ENCODE data around the gene DOCK2. TPM values are rescaled to one million over a fixed set of nuclear protein-coding genes. Genes with fewer than 3 reads are reported as not detected.

DOCK2 gene
- total and polyA plus RNA-seq, 4 donors: 1.6 to 53.7 (median 21.6) TPM

DNA sequence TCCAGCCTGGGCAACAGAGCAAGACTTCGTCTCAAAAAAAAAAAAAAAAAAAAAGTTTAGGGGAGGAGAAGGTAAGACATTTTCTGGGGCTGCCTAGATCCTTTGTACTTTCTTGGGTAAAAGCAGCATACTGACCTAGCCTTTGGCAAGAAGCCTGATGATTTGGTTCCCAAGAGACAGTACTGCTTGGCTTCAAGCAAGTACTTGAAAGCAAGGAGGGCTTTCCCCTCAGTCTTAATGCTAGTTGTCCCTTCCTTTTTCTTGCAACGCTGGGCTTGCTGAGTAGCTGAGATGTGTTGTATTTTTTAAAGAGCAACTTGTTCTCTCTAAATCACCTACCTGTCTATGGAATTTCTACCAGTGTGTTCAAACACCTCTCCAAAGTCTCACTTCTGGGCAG, 267.0 kb downstream of the DOCK2 start:
- Histone ChIP-seq H3K4me3 (ENCODE audit: low read length in 2 of 2) (no peak overlapping the region), H3K36me3 (ENCODE audit: control insufficient read depth in 1 of 2, insufficient read depth in 2 of 2, low read length in 1 of 2) (no peaks in the 10 kb centered on the region), H3K27me3 (ENCODE audit: control insufficient read depth in 1 of 2, insufficient read depth in 2 of 2, low read length in 1 of 2) (no peaks in the 10 kb centered on the region), H3K4me1 (ENCODE audit: control insufficient read depth in 1 of 2, insufficient read depth in 2 of 2, low read length in 2 of 2) (no peaks in the 10 kb centered on the region), H3K27ac (ENCODE audit: low read depth in 1 of 2, low read length in 2 of 2) (no peak overlapping the region), H3K9me3 (ENCODE audit: control insufficient read depth, low read length) (no peaks in the 10 kb centered on the region)
- 18 to 21% methylated on average over 2 of the region's 2 CpGs for WGBS, 2 donors
- ATAC-seq (ENCODE audit: low FRiP score): no peak
- no peak for DNase-seq
- intact Hi-C loops (cut with DNase I): no loop called here

DNA sequence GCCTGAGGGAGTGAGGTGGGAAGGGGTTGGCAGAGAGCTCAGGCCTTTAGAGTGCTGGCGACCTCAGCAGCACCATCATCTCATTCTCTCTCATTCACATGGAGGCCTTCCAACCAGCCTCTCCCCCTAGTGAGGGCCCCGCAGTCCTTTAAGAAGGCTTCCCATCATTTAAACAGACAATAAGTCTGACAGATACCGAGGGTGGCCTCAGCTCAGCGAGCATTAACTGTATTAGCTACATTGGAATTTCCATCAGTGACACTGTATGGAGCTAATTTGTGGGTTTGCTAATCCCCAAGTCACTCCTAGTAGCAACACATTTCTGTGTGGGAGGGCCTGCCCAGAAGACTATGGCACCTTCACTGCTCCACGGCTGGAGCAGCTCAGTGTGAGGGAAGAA, 267.4 kb downstream of the DOCK2 start:
- WGBS, 2 donors: 57 to 63% methylated on average over 5 of the region's 5 CpGs
- H3K27ac ChIP-seq (ENCODE audit: low read depth in 1 of 2, low read length in 2 of 2): no peak overlapping the region
- no peak overlapping the region for H3K4me3 ChIP-seq (ENCODE audit: low read length in 2 of 2)
- intact Hi-C loops (cut with DNase I): no loop called here
- no peak for DNase-seq
- H3K36me3 ChIP-seq (ENCODE audit: control insufficient read depth in 1 of 2, insufficient read depth in 2 of 2, low read length in 1 of 2): no peaks in the 10 kb centered on the region
- no peak for ATAC-seq (ENCODE audit: low FRiP score)
- no peaks in the 10 kb centered on the region for H3K9me3 ChIP-seq (ENCODE audit: control insufficient read depth, low read length)
- no peaks in the 10 kb centered on the region for H3K27me3 ChIP-seq (ENCODE audit: control insufficient read depth in 1 of 2, insufficient read depth in 2 of 2, low read length in 1 of 2)
- H3K4me1 ChIP-seq (ENCODE audit: control insufficient read depth in 1 of 2, insufficient read depth in 2 of 2, low read length in 2 of 2): no peaks in the 10 kb centered on the region

DNA sequence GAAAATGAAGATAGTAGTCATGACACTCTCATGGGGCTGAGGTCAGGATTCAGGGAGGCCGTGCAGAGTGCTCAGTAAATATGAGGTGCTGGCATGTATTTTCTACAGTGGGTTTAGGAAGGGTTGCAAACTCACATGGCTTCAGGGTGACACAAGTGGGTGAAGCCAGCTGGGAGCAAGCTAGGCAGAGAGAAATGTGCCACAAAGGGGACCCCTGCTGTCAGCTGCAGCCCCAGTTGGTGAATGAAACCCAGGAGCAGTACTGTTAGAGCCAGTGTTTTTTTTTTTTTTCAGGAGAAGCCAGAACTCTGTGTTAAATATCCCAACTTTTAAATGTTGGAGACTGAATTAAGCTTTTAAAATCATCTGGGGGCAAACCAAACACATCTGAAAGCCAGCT, 267.9 kb downstream of the DOCK2 start:
- Histone ChIP-seq H3K4me1 (ENCODE audit: control insufficient read depth in 1 of 2, insufficient read depth in 2 of 2, low read length in 2 of 2) (no peaks in the 10 kb centered on the region), H3K9me3 (ENCODE audit: control insufficient read depth, low read length) (no peaks in the 10 kb centered on the region), H3K36me3 (ENCODE audit: control insufficient read depth in 1 of 2, insufficient read depth in 2 of 2, low read length in 1 of 2) (no peaks in the 10 kb centered on the region), H3K27me3 (ENCODE audit: control insufficient read depth in 1 of 2, insufficient read depth in 2 of 2, low read length in 1 of 2) (no peaks in the 10 kb centered on the region), H3K27ac (ENCODE audit: low read depth in 1 of 2, low read length in 2 of 2) (no peak overlapping the region), H3K4me3 (ENCODE audit: low read length in 2 of 2) (no peak overlapping the region)
- no peak for DNase-seq
- intact Hi-C loops (cut with DNase I): no loop called here
- 73 to 81% methylated on average over 1 of the region's 1 CpG for WGBS, 2 donors
- ATAC-seq (ENCODE audit: low FRiP score): no peak

DNA sequence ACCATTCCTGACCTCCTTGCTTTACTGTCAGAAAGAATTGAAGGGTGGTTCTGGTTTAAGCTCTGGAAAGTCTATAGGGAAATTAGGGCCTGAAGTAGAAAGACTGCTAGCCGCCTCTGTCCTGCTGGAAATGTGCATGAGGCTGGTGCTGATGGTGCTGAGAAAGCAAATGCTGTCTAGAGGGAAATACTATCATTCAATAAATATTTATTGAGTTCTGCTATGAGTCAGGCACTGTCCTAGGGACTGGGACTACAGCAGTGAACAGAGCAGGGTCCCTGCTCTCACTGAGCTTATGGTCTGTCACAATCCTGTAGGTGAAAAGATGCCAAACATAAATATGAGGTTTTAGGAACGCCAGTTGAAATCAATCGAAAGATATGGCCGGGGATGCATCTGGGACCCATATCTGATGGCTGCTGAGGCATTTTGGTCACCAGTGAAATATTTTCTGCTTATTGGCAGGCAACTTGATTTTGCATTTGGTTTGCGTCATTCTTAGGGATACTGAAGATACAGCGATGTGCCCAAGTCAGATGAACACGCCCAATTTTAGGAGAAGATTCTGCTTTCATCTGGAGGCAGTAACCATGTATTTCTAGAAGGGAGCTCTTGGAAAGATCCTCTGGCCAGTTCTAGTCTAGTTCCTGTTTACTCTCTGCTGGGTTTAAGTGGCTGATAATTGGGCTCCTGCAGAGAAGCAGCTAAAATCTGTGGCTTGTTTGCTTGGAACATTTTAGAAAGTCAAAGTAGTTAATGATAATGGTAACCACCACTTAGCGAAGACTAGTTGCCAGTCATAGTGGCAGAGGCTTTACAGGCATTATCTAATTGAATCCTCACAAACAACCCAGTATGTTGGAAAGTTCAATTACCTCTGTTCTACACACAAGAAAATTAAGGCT, 269.9 kb downstream of the DOCK2 start:
- intact Hi-C loops (cut with DNase I): no loop called here
- H3K4me1 ChIP-seq (ENCODE audit: control insufficient read depth in 1 of 2, insufficient read depth in 2 of 2, low read length in 2 of 2): no peaks in the 10 kb centered on the region
- no peak overlapping the region for H3K27ac ChIP-seq (ENCODE audit: low read depth in 1 of 2, low read length in 2 of 2)
- no peak overlapping the region for H3K4me3 ChIP-seq (ENCODE audit: low read length in 2 of 2)
- no peaks in the 10 kb centered on the region for H3K9me3 ChIP-seq (ENCODE audit: control insufficient read depth, low read length)
- no peaks in the 10 kb centered on the region for H3K36me3 ChIP-seq (ENCODE audit: control insufficient read depth in 1 of 2, insufficient read depth in 2 of 2, low read length in 1 of 2)
- ATAC-seq (ENCODE audit: low FRiP score) (no peak), DNase-seq (no peak)
- no peaks in the 10 kb centered on the region for H3K27me3 ChIP-seq (ENCODE audit: control insufficient read depth in 1 of 2, insufficient read depth in 2 of 2, low read length in 1 of 2)
- WGBS, 2 donors: 76 to 77% methylated on average over 8 of the region's 8 CpGs

DNA sequence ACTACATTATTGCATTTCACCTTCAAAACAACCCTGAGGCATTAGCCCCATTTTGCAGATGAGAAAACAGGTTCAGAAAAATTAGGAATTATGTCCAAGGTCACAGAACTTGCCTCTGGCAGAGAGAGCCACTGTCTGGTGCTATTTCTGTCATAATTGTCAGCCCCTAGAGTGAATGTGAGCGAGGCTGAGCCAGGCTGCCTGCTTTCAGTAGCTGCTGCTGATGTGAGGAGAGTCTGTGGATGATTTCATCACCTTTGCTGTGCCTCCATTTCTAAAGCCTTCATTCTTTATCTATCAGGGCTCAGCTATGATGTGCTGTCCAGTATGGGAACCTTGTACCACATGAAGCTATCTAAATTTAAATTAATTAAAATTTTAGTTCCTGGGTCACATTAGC, 271.8 kb downstream of the DOCK2 start:
- no peak overlapping the region for H3K4me3 ChIP-seq (ENCODE audit: low read length in 2 of 2)
- intact Hi-C loops (cut with DNase I): no loop called here
- no peak for DNase-seq
- 37 to 50% methylated on average over 1 of the region's 1 CpG for WGBS, 2 donors
- ATAC-seq (ENCODE audit: low FRiP score): no peak
- H3K36me3 ChIP-seq (ENCODE audit: control insufficient read depth in 1 of 2, insufficient read depth in 2 of 2, low read length in 1 of 2): no peaks in the 10 kb centered on the region
- no peaks in the 10 kb centered on the region for H3K27me3 ChIP-seq (ENCODE audit: control insufficient read depth in 1 of 2, insufficient read depth in 2 of 2, low read length in 1 of 2)
- H3K9me3 ChIP-seq (ENCODE audit: control insufficient read depth, low read length): no peaks in the 10 kb centered on the region
- H3K4me1 ChIP-seq (ENCODE audit: control insufficient read depth in 1 of 2, insufficient read depth in 2 of 2, low read length in 2 of 2): no peaks in the 10 kb centered on the region
- H3K27ac ChIP-seq (ENCODE audit: low read depth in 1 of 2, low read length in 2 of 2): no peak overlapping the region

DNA sequence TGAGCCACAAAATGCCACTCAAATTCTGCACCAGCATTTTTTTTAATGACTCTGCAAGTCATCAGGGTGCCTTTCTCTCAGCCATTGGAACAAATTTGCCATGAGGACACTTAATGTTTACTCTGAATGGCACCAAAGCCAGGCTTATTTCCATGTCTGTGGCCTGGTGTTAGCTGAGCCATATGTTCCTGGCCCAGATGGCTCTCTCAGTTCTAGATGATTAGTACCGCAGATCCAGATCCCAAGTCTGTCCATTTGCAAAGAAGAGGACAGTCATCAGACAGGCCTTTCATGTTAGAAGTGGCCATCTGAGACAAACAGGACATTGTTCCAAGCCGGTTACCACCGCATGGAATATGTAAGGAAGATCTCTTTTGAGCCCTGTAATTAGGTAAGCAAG, 272.9 kb downstream of the DOCK2 start:
- ATAC-seq (ENCODE audit: low FRiP score) (no peak), DNase-seq (no peak)
- intact Hi-C loops (cut with DNase I): no loop called here
- 71 to 91% methylated on average over 3 of the region's 3 CpGs for WGBS, 2 donors
- H3K9me3 ChIP-seq (ENCODE audit: control insufficient read depth, low read length): peaks cover 1% of the 10 kb centered on the region
- no peaks in the 10 kb centered on the region for H3K27me3 ChIP-seq (ENCODE audit: control insufficient read depth in 1 of 2, insufficient read depth in 2 of 2, low read length in 1 of 2)
- H3K27ac ChIP-seq (ENCODE audit: low read depth in 1 of 2, low read length in 2 of 2): no peak overlapping the region
- no peak overlapping the region for H3K4me3 ChIP-seq (ENCODE audit: low read length in 2 of 2)
- no peaks in the 10 kb centered on the region for H3K4me1 ChIP-seq (ENCODE audit: control insufficient read depth in 1 of 2, insufficient read depth in 2 of 2, low read length in 2 of 2)
- no peaks in the 10 kb centered on the region for H3K36me3 ChIP-seq (ENCODE audit: control insufficient read depth in 1 of 2, insufficient read depth in 2 of 2, low read length in 1 of 2)

DNA sequence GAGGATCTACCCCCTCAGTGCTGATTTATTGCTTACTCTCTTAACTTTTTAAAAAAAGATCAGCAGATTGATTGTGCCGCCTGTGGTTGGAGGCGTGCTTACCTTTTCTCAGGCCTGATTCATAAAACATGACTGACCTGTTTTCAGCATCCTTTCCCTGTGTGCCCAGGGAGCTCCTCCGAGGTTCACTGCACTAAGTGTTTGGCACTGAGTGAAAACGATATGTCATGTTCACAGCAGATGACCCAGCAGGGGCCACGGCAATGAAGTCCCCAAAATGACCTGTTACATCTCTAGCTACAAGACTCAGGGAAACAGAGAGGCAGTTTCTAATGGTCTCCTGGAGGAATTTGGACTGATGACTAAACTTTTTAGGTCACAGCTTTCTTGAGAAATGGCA, 273.3 kb downstream of the DOCK2 start:
- no peaks in the 10 kb centered on the region for H3K27me3 ChIP-seq (ENCODE audit: control insufficient read depth in 1 of 2, insufficient read depth in 2 of 2, low read length in 1 of 2)
- H3K36me3 ChIP-seq (ENCODE audit: control insufficient read depth in 1 of 2, insufficient read depth in 2 of 2, low read length in 1 of 2): no peaks in the 10 kb centered on the region
- intact Hi-C loops (cut with DNase I): no loop called here
- 68 to 71% methylated on average over 5 of the region's 5 CpGs for WGBS, 2 donors
- DNase-seq (no peak), ATAC-seq (ENCODE audit: low FRiP score) (no peak)
- H3K27ac ChIP-seq (ENCODE audit: low read depth in 1 of 2, low read length in 2 of 2): no peak overlapping the region
- no peaks in the 10 kb centered on the region for H3K4me1 ChIP-seq (ENCODE audit: control insufficient read depth in 1 of 2, insufficient read depth in 2 of 2, low read length in 2 of 2)
- no peak overlapping the region for H3K4me3 ChIP-seq (ENCODE audit: low read length in 2 of 2)
- peaks cover 1% of the 10 kb centered on the region for H3K9me3 ChIP-seq (ENCODE audit: control insufficient read depth, low read length)

DNA sequence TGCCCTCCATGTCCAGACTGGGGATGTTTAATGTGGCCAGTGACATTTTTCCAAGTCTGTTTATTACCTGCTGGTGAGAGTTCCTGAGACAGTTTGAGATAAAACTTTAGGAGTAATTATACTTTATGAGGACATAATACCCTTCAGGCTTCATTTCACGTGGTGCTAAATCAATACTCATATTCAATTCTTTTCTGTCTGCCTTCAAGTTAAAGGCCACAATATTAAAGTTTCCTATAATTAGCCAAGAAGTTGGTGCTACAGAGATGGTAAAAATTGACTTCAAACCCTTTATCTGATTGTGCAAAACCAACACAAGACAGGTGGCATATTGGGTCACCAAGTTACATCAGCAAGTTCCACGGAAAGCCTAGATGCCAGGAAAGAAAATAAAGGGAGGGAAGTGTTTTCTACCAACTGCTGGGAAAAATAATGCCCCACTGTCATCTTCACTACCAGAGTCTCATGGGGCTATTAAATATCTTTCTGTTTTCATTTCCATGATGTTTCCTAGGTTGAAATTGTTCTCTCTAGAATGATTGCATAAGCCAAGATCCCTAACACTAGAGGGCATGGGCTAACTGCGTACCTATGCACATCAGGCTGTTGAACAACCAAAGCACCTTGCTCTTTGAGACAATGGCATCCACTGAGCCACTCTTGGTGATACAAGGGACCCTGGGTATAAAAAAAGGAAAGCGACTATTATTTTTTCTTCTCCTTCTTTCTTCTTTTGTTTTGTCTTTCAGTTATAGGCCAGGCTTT, 274.6 kb downstream of the DOCK2 start:
- Histone ChIP-seq H3K27me3 (ENCODE audit: control insufficient read depth in 1 of 2, insufficient read depth in 2 of 2, low read length in 1 of 2) (no peaks in the 10 kb centered on the region), H3K4me1 (ENCODE audit: control insufficient read depth in 1 of 2, insufficient read depth in 2 of 2, low read length in 2 of 2) (no peaks in the 10 kb centered on the region), H3K36me3 (ENCODE audit: control insufficient read depth in 1 of 2, insufficient read depth in 2 of 2, low read length in 1 of 2) (no peaks in the 10 kb centered on the region), H3K4me3 (ENCODE audit: low read length in 2 of 2) (peak overlapping the region in 1 of 2 donors; percentile 26), H3K9me3 (ENCODE audit: control insufficient read depth, low read length) (peaks cover 1% of the 10 kb centered on the region), H3K27ac (ENCODE audit: low read depth in 1 of 2, low read length in 2 of 2) (no peak overlapping the region)
- intact Hi-C loops (cut with DNase I): no loop called here
- ATAC-seq (ENCODE audit: low FRiP score): no peak
- DNase-seq: no peak
- 66 to 71% methylated on average over 4 of the region's 4 CpGs for WGBS, 2 donors

DNA sequence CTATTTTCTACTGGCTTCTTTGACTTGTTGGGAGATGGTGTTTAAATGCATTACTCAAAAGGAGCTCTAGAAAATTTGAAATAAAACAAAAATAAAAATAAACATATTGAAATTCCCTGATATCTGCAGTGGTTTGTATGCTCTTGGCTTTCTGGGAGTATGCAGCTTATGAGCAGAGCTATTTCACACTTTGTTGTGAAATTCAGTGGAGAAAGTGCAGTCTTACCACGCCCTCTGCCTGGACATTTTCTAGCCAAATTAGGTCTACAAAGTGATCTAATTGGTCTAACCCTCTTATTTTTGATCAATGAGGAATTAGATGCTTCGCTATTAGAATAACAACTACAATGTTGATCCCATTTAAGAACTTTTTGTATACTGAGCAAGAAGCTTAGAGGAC, 276.4 kb downstream of the DOCK2 start:
- intact Hi-C loops (cut with DNase I): no loop called here
- no peak overlapping the region for H3K4me3 ChIP-seq (ENCODE audit: low read length in 2 of 2)
- H3K4me1 ChIP-seq (ENCODE audit: control insufficient read depth in 1 of 2, insufficient read depth in 2 of 2, low read length in 2 of 2): no peaks in the 10 kb centered on the region
- ATAC-seq (ENCODE audit: low FRiP score): no peak
- 71 to 85% methylated on average over 2 of the region's 2 CpGs for WGBS, 2 donors
- no peaks in the 10 kb centered on the region for H3K36me3 ChIP-seq (ENCODE audit: control insufficient read depth in 1 of 2, insufficient read depth in 2 of 2, low read length in 1 of 2)
- no peak for DNase-seq
- H3K27ac ChIP-seq (ENCODE audit: low read depth in 1 of 2, low read length in 2 of 2): no peak overlapping the region
- no peaks in the 10 kb centered on the region for H3K27me3 ChIP-seq (ENCODE audit: control insufficient read depth in 1 of 2, insufficient read depth in 2 of 2, low read length in 1 of 2)
- H3K9me3 ChIP-seq (ENCODE audit: control insufficient read depth, low read length): peaks cover 1% of the 10 kb centered on the region
